HG03280 (cell line): ENCODE data around the gene PTPRN2.
"Not testable (repeated sequence)": the region's sequence is repeated elsewhere in the genome, so short reads cannot be mapped to it uniquely, and the experiment has no call there.

Source experiments
- ATAC-seq: cut with Tn5 transposase; IDR thresholded peaks from one replicate; pipeline ENCODE4 v1.9.1; 2021; ENCODE audit warnings: mild to moderate bottlenecking, moderate library complexity; ENCODE audit not compliant: unreplicated experiment

PTPRN2 gene

DNA sequence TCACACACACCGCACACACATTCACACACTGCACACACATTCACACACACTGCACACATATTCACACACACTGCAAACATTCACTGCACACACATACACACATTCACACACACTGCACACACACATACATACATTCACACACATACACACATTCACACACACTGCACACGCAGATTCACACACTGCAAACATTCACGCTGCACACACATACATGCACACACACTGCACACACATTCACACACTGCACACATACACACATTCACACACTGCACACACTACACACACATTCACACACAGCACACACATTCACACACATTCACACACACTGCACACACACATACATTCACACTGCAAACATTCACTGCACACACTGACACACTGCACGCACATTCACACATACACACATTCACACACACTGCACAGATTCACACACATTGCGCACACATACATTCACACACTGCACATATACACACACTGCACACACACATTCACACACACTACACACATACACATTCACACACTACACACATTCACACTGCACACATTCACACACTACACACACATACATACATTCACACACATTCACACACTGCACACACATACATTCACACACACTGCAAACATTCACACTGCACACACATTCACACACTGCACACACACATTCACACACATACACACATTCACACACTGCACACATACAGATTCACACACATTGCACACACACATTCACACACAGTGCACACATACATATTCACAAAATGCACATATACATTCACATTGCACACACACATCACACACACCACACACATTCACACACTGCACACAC is 325.1 kb downstream of the PTPRN2 start:
- ATAC-seq, result no peak

DNA sequence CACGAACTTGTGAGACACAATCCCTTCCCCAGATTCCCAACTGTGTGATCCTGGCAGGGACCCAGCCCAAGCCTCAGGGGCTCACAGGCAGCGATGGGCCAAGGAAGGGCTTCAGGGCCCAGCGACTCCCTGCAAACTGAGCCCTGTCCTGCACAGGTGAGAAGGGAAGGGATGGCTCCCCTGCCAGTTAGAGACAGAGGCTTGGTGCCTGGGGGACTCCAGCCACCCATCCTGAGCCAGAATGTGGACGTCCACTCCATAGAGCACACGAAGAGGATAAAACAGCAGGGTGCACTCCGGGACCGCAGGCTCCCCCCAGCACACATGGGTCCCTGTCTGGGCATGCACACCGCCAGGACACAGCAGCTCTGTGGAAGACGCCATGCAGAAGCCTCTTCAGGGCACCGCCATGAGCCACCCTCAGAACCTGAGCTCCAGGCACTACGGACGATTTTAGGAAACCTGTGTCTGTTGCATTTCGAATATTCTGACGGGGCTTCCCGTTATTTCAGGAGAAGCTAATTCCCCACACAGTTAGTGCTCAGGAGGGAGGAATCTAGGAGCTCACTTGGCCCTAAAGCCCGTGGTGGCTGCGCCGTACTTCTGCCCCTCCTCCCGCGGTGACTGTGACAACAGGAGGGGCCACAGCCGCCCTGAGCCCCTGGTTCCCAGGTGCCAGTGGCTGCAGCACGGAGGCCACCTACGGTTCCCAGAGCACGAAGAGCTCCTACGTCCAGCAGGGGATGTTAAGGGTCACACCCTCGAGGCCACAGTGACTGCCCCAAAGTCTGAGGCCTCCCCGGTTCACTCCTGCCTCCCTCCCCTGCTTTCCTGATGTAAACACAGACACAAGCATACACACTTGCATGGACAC is 326.0 kb downstream of the PTPRN2 start:
- no peak for ATAC-seq

DNA sequence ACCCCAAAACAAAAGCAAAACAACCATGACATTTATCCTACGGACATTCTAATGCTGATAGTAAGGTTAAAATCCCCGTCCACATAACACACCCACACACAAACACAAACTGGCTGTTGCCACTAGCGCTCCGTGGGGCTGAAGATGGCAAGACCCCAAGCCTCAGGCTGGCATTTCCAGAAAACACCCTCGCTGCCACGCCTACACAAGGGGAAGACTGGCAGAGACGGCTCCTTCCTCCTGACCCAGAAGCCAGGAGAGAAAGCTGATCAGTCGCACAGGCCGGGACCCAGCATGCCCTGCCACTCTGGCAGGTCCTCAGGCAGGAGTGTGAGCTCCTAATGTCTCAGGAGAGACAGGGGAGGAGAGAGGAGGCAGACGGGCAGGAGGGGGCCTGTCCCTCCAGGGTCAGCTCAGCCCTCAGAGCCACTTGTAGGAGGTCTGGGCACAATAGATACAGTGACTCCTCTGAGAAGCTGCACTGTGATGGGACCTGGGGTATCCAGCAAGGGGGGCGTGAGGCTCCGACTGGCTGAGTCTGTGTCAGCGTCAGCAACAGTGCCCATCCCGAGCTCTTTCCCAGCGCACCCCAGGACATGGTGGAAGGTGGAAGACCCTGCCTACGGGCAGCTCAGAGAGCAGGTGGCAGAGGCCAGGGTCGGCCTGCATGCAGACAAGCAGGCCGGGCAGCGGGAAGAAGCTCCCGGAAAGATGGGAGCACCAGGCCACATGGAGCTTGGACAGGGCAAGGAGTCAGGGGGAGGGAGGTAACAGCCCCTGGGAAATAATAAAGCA is 326.9 kb downstream of the PTPRN2 start:
- ATAC-seq, result no peak

DNA sequence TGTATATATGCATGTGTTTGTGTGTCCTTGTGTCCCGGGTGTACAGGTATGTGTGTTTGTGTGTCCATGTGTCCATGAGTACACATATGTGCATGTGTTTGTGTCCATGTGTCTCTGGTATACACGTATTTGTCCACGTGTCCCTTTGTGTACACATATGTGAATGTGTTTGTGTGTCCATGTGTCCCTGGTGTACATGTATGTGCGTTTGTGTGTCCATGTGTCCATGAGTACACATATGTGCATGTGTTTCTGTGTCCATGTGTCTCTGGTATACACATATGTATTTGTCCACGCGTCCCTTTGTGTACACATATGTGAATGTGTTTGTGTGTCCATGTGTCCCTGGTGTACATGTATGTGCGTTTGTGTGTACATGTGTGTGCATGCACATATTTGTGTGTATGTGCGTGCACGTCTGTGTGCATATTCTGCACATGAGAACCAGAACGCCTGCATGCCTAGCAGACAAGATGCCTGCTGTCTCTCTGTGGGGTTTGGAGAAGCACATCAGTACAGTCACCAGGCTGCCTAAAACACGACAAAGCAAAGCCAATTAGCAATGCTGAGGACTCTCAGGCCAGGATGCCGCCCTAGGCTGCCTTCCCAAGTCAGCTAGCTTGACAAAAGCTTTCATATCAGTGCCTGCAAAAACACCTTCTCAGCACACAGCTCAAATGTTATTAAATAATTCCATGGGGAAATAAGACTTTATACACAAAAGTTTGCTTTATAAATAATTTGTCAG is 327.8 kb downstream of the PTPRN2 start:
- ATAC-seq, result no peak

DNA sequence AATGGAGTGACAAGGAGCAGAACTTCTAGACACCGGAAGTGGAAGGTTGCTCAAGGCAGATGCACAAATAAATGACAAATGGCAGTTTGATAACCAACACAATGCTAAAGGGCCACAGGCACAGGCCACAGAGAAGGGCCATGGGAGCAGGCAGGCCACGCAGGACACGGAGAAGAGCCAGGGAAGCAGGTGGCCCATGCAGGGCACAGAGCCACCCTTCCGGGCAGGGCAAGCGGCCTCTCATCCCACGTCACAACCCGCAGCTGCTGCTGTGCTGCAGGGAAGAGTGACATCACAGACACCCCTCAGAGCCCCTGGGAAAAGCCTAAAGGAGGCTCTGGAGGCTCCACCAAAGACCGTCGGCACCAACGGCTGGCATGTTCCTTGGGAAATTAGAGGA is 328.5 kb downstream of the PTPRN2 start:
- ATAC-seq, result no peak

DNA sequence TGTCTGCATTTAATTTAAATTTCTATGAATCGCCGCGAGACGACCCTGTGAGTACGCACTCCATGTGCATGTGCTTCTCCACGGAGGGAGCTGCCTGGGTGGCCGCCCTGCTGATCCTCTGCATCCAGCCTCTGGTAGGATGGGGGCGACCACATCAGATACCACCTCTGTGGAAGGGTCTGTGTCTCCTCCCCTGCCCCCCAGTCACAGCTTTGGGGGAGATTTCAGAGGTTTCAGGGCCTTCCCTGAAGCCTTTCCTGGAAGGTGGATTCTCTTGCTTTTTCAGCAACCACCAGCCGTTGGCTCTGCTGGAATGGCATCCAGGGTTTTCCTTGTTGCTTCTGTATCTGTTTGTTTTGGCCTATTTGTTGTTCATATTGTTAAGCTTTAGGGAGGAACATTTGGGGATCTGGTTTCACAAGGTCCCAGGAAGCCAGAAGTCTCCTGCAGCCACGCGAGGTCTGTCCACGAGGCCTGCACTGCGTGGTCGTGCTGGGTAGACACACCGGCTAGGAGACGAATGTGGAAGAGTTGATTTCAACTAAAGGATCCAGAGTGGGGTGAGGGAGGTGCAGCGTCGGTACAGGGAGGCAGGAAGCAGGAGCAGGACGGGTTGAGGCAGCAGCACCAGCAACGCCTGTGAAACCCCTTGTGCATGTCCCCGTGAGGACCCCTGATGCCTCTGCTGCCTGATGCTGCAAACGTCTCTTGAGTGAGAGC is 329.1 kb downstream of the PTPRN2 start:
- no peak for ATAC-seq

DNA sequence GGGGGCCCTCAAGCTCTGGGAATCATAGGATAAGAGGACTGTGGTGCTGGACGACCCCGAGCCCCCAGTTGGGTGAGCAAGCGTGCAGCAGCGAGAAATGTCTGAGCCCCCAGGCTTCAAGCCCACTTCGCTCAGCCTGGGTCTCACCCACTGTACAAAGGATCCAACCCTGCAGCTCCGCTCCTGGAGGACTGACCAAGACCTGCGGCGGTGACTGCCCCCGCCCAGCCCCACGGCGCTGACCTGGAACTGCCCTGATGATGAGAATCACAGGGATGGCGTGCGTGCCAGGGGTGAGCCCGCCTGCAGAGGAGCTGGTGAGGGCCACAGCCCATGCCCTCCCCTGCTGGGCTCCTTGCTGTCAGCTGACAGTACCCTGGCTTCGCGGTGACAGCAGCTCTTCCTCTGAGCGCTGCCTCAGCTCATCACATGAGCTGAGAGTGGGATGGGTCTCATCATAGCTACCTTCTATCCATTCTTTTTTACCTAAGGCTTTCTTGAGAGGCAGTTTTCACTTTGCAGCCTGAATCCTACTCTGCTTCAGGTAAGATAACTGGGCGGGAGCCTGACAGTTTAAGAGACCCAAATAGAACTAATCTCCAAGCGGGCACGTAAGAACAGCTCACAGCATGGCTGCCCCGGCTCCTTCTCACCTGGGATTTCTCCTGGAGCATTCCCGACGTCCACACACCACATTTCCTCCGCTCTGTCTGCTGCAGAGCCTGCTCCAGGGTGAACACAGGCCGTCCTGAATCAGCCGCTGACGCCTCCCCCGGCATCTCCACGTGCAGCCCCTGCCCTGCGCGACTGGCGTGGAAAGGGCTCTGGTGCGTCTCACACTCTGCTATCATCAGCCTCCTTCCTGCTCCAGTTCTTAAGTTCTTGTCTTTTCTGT is 329.9 kb downstream of the PTPRN2 start:
- ATAC-seq, result no peak

DNA sequence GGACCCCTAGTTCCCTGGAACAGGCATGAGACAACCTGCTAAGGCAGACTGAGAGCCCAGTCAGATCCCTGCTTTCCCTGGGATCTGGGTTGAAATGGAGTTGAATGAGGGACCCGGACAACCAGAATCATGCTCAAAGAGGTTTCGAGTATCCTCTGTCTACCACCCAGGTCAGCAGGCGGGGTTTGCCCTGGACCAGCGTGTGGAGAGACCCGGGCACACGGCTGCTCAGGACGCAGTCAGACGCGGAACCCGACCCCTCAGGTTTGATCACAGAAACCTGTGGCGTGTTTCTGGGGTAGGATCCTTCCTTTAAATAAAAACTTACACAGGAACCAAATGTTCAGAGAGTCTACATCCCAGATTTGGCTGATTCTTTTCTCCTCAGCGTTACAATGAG is 330.6 kb downstream of the PTPRN2 start:
- ATAC-seq, result no peak

DNA sequence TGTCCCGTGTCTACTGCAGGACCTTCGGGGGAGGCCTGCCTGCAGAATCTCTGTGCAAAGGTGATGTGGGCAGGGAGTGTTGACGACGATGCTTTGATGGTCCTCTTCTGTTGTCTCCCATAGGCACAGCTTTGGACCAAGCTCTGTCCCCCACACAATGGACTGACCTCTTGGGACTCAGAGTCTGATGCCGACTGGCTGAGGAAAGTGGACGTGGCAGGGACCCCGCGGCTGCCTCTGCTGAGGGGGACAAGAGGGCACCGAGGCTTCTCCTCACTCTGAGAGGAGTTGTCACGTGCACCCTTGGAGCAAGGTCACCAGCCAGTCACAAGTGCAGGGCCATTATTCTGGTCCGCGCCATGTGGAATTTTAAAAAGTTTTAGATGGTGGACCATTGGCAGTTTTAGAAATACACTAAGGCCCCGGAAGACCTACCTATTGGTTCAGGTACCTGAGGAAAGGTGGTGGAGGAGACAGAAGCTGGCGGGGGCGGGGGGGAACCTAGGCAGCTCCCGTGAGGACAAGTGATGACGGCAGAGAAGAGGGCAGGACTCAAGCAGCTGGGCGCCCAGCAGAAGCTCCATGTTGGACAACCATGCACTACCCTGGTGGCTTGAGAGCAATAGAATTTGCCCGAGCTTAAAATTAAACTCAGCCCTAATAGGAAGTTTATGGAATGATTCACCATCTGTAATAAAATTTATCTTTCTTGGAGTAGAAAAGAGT is 331.4 kb downstream of the PTPRN2 start:
- no peak for ATAC-seq

DNA sequence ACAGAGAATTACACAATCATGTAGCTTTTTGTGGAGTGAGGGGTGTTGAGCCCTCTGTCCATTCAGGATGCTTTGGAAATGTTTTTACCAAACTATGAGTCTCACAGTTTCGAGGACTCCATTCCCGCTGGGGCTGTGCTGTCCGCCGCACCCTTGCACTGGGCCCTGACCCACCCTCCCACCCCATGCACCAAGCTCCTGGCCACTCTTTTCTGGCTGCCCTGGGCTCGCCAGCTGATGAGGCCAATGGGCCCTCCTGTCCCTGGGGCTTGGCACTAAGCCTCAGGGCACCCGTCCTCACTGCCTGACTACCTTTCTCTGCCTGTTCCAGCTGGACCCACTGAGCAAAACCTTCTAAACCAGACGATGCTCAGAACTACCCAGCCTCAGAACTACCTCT is 332.1 kb downstream of the PTPRN2 start:
- ATAC-seq, result no peak

DNA sequence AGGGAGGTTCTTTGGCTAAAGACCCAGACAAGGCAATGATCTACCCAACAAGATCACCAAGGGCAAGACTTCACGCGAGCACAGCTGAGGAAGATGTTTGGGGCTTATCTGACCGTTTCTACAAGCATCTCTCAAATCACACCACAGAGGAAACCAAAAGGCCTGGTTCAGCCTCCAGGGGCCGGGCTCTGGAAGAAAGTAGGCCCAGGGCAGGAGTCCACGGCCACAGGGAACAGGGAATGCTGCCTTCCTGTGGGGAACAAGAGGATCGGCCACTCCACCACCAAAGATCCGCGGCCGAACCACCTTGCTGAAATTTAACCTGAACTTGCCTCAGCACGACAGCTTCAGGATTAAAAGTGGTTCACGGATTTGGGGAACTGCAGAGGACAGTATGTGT is 332.5 kb downstream of the PTPRN2 start:
- no peak for ATAC-seq

DNA sequence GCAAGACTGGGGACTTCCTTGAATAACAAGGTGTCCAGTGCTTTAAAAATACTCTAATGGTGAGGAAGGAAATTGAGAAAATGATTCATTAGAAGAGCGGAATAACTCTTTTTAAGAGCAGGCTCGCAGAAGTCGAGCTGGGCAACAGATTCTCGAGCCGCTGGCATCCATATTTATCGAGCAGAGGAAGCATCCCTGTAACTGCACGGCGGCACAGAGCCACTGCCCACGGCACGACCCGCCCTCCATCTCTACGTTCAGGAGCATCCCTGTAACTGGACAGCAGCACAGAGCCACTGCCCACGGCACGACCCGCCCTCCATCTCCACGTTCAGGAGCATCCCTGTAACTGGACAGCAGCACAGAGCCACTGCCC is 334.0 kb downstream of the PTPRN2 start:
- not testable (repeated sequence) for ATAC-seq

DNA sequence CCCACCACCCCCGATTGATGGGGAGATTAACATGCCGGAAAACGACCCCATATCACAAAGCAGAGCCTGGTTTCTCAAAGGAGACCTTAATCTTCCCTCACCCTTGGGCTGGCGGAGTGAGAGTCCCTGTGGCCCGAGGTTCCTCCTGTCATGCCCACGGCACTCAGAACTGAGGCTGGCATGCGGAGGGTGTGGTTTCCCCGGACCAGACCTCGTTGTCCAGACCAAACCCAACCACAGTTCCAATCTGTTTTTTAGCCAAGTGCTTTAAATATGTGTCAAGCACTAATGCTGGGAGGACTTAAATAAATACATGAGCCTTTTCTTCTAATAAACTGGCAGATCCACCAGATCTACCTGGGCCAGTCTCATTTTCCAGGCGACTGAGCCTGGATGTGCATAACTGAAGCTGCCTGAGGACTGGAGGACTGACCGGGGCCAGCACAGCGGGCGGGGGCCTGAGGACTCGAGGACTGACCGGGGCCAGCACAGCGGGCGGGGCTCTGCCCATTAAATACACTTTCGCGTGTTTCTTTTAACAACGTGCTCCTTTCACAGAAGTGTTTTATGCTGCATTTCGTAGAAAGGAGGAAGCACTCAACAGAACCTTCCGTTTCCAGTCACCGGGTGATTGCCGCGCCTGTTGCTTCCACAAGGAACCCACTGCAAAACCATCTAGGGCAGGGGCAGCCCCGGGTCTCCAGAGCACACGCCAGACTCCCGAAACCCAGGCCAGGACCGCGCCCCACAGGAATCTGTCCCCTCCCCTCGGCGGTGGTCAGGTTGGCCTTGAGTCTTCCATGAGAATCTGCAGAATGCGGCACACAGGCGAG is 334.6 kb downstream of the PTPRN2 start:
- ATAC-seq, result no peak

DNA sequence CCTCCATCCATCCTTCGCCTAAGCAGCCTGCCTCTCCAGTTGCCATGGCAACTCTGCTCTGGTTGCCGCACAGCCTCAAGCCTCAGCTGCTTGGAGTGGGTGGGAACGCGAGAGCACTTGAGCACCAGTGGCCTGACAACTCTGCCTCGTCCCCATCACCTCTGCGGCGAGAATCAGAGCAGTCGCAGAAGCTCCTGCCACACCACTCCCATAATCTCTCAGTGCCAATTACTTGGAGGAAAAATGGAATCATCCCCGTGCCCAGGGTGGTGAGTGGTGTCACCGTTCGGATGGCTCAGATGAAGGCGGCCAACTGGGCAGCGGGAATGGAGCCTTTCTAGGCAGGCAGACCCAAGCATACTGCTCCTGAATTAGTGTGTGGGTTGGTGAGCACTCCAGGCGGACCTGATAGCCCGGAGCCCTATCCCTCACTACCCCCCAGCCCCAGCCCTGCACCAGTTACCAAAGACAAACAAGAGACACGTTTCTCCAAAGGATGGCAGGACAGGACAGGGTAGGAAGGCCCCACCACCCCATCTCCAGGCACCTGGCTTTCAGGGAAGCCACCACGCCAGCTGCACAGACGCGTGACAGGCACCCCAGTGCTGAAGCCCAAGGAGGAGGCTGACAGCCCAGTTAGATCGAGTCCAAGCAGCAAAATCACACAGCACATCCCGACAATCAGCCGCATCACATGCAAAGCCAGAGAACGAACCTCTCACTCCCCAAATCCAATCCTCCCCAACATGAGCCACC is 335.4 kb downstream of the PTPRN2 start:
- ATAC-seq, result no peak

DNA sequence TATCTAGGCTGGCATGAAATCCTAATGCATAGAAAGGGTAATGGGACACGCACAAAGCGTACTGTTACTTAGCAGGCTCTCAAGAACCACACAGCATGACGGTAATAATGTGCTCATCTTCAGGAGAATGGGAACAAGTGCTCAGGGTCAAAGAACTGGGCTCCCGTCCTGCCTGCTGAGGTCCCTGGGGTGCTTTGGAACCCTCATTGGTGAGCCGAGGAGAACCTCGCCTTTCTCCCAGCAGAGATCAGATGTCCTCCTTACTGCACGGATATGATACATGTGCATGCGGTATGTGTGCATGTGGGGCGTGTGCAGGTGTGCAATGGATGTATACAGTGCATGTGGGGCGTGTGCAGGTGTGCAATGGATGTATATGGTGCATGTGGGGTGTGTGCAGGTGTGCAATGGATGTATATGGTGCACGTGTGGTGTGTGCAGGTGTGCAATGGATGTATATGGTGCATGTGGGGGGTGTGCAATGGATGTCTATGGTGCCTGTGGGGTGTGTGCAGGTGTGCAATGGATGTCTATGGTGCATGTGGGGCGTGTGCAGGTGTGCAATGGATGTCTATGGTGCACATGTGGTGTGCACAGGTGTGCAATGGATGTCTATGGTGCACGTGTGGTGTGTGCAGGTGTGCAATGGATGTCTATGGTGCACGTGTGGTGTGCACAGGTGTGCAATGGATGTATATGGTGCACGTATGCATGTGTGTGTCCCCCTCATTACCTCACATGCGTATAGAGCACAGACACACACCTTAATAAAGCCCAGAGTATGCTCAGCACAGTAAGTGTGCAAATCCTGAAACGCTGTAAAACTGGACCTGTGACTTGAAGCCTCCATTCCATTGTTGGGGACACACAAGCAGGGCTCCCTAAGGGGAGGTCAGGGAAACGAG is 336.3 kb downstream of the PTPRN2 start:
- no peak for ATAC-seq

DNA sequence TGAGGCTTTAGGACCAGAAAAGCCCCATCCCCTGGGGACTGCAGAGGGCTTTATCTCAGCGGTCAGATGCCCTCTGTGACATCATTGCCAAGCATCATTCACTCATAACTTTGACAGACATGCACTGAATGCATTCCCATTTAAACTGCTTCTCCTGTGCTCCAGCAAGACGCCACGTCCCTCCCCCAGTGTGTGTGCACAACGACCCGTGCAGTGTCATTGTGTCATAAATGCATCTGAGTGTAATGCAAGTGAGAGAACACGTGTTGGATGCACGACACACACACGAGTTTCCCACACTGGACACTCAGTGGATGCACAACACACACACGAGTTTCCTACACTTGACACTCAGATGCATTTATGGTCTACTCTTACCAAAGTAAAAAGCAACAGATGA is 337.9 kb downstream of the PTPRN2 start:
- ATAC-seq, result no peak
